GM19238 (cell line): ENCODE results near the gene PLA2G3.
"Not testable (repeated sequence)": the region's sequence is repeated elsewhere in the genome, so short reads cannot be mapped to it uniquely, and the experiment has no call there.

Experiments
- DNase-seq: peaks from one replicate; pipeline ENCODE4 v3.0.0; 2011; ENCODE audit warnings: low spot score; ENCODE audit not compliant: insufficient read length

The PLA2G3 gene

GRCh38 chr22:31124811-31125465 lies 15.4 kb downstream of the PLA2G3 start:
- DNase-seq, result no peak

- DNase-seq, result no peak
Measured at GRCh38 chr22:31124290-31124689, 16.0 kb downstream of the PLA2G3 start.

- no peak for DNase-seq
Measured at GRCh38 chr22:31123292-31123602, 17.1 kb downstream of the PLA2G3 start.

GRCh38 chr22:31122532-31123291 lies 17.6 kb downstream of the PLA2G3 start, which contains the start of gene INPP5J:
Gene INPP5J, plus strand, starts transcription at chr22:31122966. Its CDS starts 49 bp downstream, at chr22:31123015.
- no peak for DNase-seq

GRCh38 chr22:31122196-31122531 lies 18.1 kb downstream of the PLA2G3 start:
- no peak for DNase-seq

- no peak for DNase-seq
Measured at GRCh38 chr22:31121403-31121802, 18.9 kb downstream of the PLA2G3 start.

GRCh38 chr22:31120642-31121041 lies 19.7 kb downstream of the PLA2G3 start:
- no peak for DNase-seq

GRCh38 chr22:31120230-31120629 lies 20.1 kb downstream of the PLA2G3 start:
- no peak for DNase-seq

- DNase-seq, result no peak
Measured at GRCh38 chr22:31119026-31119717, 21.1 kb downstream of the PLA2G3 start.

GRCh38 chr22:31118046-31118820 lies 22.1 kb downstream of the PLA2G3 start:
- no peak for DNase-seq

- not testable (repeated sequence) for DNase-seq
Measured at GRCh38 chr22:31112547-31113091, 27.7 kb downstream of the PLA2G3 start.

- no peak for DNase-seq
Measured at GRCh38 chr22:31107894-31108218, 32.5 kb downstream of the PLA2G3 start.

- DNase-seq, result peak; percentile 96
Measured at GRCh38 chr22:31107178-31107893, 33.0 kb downstream of the PLA2G3 start, which contains the start of gene SELENOM. Gene SELENOM, minus strand, starts transcription at chr22:31107568. Its CDS starts 63 bp downstream, at chr22:31107505.

- DNase-seq, result no peak
Measured at GRCh38 chr22:31106731-31107177, 33.6 kb downstream of the PLA2G3 start.

GRCh38 chr22:31106001-31106571 lies 34.2 kb downstream of the PLA2G3 start:
- DNase-seq, result no peak

GRCh38 chr22:31105282-31105929 lies 34.9 kb downstream of the PLA2G3 start:
- no peak for DNase-seq

GRCh38 chr22:31104869-31105268 lies 35.4 kb downstream of the PLA2G3 start:
- DNase-seq, result no peak

GRCh38 chr22:31103899-31104694 lies 36.2 kb downstream of the PLA2G3 start:
- DNase-seq, result no peak

- no peak for DNase-seq
Measured at GRCh38 chr22:31103111-31103510, 37.2 kb downstream of the PLA2G3 start.
